Airway epithelial cell (primary cell): ENCODE measurements around the gene TRAPPC6A. TPM values are rescaled to one million over a fixed set of nuclear protein-coding genes. Genes with fewer than 3 reads are reported as not detected.

Source experiments
- total RNA-seq: library from RNA; depleted of rRNA; stranded (reverse); fragments of >200 nt; gene quantifications from 2 replicates; pipeline ENCODE4 v1.2.3, GENCODE V29; 2015

TRAPPC6A gene, protein sequence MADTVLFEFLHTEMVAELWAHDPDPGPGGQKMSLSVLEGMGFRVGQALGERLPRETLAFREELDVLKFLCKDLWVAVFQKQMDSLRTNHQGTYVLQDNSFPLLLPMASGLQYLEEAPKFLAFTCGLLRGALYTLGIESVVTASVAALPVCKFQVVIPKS
- total RNA-seq, result 10.2 and 15.7 TPM in 2 replicates

DNA sequence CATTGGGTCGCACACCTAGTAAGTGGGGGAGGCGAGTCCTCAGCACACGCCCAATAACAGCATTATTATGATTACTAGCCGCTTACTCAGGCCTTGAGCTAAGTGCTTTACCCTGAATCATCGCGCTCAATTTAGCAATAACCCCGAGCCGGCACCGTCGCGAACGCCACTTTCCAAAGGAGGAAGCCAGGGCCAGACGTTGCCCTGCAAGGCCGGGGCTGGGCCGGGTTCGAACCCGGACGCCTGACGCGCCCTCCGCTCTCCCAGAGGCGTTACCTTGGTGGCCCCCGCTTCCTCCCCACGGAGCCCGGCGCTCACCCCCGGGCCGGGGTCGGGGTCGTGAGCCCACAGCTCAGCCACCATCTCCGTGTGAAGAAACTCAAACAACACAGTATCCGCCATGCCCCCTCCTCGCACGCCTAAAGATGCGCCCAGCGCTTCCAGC is at the start of gene TRAPPC6A:
Gene TRAPPC6A (minus strand): TSS at position 421 of the 445 bp plus-strand sequence. CDS start 19 bp downstream, at position 402.

DNA sequence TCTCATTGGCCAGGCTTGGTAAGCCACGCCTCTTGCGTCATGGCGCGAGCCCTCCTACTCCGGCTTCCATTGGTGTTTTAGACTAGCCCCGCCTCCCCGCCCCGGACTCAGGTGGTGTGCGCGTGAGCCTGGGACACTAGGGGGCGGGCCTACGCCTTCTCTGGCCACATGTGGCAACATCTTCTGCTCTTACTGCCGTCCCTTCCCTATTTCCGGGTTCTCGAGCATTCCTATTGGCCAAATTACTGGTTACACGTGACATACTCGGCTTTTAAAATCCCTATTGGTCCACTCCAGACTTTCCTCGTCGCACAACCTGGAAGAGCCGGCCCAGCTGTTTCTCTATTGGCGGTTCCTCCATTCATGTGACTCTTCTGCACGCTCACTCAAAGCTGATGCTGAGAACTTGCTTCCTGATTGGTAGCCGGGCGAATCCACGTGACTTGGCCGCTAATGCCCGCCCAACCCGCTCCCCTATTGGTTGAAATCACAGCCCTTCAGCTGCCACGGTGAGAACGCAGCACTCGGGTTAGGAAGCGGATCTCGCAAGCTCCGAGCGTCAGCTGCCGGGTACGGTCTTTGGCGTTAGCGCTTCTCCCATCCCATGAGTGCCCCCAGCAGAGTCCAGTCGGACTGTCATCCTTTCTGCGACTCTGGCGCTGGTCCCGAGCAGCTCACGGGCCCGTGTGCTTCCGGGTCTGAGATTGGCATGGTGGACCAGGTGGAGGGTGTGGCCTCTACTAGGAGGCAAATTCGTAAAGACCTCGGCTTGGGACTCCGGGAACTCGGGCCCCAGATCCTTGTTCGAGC is 430 bp upstream of the TRAPPC6A start, which contains the start of gene BLOC1S3:
Gene BLOC1S3 (plus strand): TSS at position 523 of the 810 bp plus-strand sequence. CDS start 513 bp downstream, outside the sequence.

DNA sequence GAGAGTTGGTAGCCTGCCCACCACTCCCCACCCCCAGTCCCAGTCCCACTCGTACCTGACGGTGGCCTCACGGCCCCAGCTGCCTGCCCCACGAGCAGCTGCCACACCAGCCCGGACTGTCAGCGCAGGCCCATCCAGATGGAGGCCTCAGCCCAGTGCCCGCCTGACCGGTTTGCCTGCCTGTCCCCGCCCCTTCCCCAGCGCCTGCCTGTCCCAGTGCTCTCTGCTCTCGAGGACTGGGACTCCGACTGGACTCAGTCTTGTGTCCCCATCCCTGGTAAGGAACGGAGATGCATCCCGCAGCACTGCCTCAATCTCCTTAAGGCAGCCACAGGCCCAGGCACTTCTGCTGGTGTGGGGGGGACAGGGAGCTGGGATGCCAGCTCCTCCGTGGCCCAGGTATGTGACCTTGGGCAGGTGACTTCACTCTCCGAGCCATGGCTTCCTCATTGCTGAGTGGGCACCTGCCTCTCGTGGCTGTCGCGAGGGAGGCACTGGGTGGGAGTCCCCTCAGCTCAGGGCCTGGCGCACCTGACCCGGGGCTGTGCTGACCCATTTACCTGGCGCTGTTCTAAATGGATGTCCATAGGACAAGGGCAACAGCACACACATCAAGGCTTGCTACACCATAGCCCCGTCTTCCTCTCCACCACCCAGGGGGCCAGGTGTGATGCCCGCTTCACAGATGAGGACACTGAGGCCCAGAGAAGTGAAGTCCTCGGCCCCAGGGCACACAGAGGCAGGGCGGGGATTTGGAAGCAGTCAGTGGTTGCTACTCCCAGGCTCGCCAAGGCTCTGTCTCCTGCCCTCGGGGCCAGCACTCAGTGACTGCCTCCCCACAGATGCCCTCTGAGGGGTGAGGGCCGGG is 16.9 kb downstream of the TRAPPC6A start, which contains the start of gene NKPD1:
Gene NKPD1 (minus strand): TSS at position 113 of the 868 bp plus-strand sequence. CDS start 832 bp downstream, outside the sequence.

Other genes with a start within 250 kb of the TRAPPC6A start
- gene APOC4, start 236.0 kb downstream of the TRAPPC6A start, total RNA-seq, result not detected in 2 replicates
- not detected in 2 replicates for gene APOC2, start 232.2 kb downstream of the TRAPPC6A start, total RNA-seq
- gene CLPTM1, start 222.9 kb downstream of the TRAPPC6A start, total RNA-seq, result 36.0 and 62.6 TPM in 2 replicates
- gene RELB, start 176.8 kb downstream of the TRAPPC6A start, total RNA-seq, result 4.8 and 8.2 TPM in 2 replicates
- 24.7 and 31.9 TPM in 2 replicates for gene CLASRP, start 139.2 kb downstream of the TRAPPC6A start, total RNA-seq
- 0.98 and 4.7 TPM in 2 replicates for gene ZNF296, start 101.8 kb downstream of the TRAPPC6A start, total RNA-seq
- gene GEMIN7, start 99.0 kb downstream of the TRAPPC6A start, total RNA-seq, result 26.5 and 42.6 TPM in 2 replicates
- 36.9 and 41.9 TPM in 2 replicates for gene PPP1R37, start 85.1 kb downstream of the TRAPPC6A start, total RNA-seq
- 2.3 and 2.6 TPM in 2 replicates for gene NKPD1, start 17.3 kb downstream of the TRAPPC6A start, total RNA-seq
- 11.4 and 13.3 TPM in 2 replicates for gene BLOC1S3, start 547 bp upstream of the TRAPPC6A start, total RNA-seq
- 0.21 and 0.46 TPM in 2 replicates for gene EXOC3L2, start 67.2 kb upstream of the TRAPPC6A start, total RNA-seq
- gene MARK4, start 73.0 kb upstream of the TRAPPC6A start, total RNA-seq, result 17.9 and 26.0 TPM in 2 replicates
- not detected in 2 replicates for gene CKM, start 144.6 kb upstream of the TRAPPC6A start, total RNA-seq
- 50.2 and 51.0 TPM in 2 replicates for gene KLC3, start 162.5 kb upstream of the TRAPPC6A start, total RNA-seq
- gene ERCC2, start 192.3 kb upstream of the TRAPPC6A start, total RNA-seq, result 22.2 and 24.0 TPM in 2 replicates
- 64.0 and 90.9 TPM in 2 replicates for gene PPP1R13L, start 226.8 kb upstream of the TRAPPC6A start, total RNA-seq
- gene POLR1G, start 228.4 kb upstream of the TRAPPC6A start, total RNA-seq, result 14.9 and 15.9 TPM in 2 replicates
- 116 and 129 TPM in 2 replicates for gene ERCC1, start 245.7 kb upstream of the TRAPPC6A start, total RNA-seq